Endodermal cell (in vitro differentiated cells): ENCODE measurements around the gene DGKQ. TPM values are rescaled to one million over a fixed set of nuclear protein-coding genes. Genes with fewer than 3 reads are reported as not detected.

ENCODE experiments used
- DNase-seq: peaks from one replicate; pipeline ENCODE4 v3.0.0-alpha.2; 2017
- H3K27ac ChIP-seq: 2 replicates; pipeline ENCODE4 v1.5.1; 2013; ENCODE audit warnings: mild to moderate bottlenecking, low read depth, low read length, moderate library complexity
- H3K27me3 ChIP-seq: 2 replicates; pipeline ENCODE4 v1.6.1; 2013; ENCODE audit warnings: mild to moderate bottlenecking, low read length, moderate library complexity; ENCODE audit not compliant: insufficient read depth, control insufficient read depth, poor library complexity, severe bottlenecking
- H3K36me3 ChIP-seq: 2 replicates; pipeline ENCODE4 v1.7.0; 2013; ENCODE audit warnings: mild to moderate bottlenecking, low read length, moderate library complexity; ENCODE audit not compliant: control insufficient read depth, insufficient read depth
- H3K4me1 ChIP-seq: one replicate; pipeline ENCODE4 v1.7.0; 2013; ENCODE audit warnings: low read length; ENCODE audit not compliant: control insufficient read depth, insufficient read depth
- H3K4me3 ChIP-seq: 2 replicates; pipeline ENCODE4 v1.5.1; 2013; ENCODE audit warnings: mild to moderate bottlenecking, low read length, moderate library complexity
- H3K9ac ChIP-seq: 2 replicates; pipeline ENCODE4 v1.6.1; 2013; ENCODE audit warnings: mild to moderate bottlenecking, low read length, moderate library complexity; ENCODE audit not compliant: poor library complexity, severe bottlenecking; ENCODE audit errors: extremely low read depth
- H3K9me3 ChIP-seq: 2 replicates; pipeline ENCODE4 v1.6.1; 2013; ENCODE audit warnings: mild to moderate bottlenecking, low read length, moderate library complexity; ENCODE audit not compliant: control insufficient read depth
- H3K27ac Mint-ChIP-seq: 2 replicates; pipeline ENCODE4 v1.8.0; 2020; ENCODE audit warnings: mixed read lengths
- H3K27me3 Mint-ChIP-seq: 2 replicates; pipeline ENCODE4 v1.8.0; 2021; ENCODE audit warnings: mild to moderate bottlenecking, mixed read lengths; ENCODE audit not compliant: insufficient read depth
- H3K36me3 Mint-ChIP-seq: 2 replicates; pipeline ENCODE4 v1.8.0; 2020; ENCODE audit warnings: low read depth, mixed read lengths
- H3K4me1 Mint-ChIP-seq: 2 replicates; pipeline ENCODE4 v1.8.0; 2020; ENCODE audit warnings: mixed read lengths
- H3K4me3 Mint-ChIP-seq: 2 replicates; pipeline ENCODE4 v1.8.0; 2020; ENCODE audit warnings: mild to moderate bottlenecking, moderate library complexity, mixed read lengths
- H3K9me3 Mint-ChIP-seq: 2 replicates; pipeline ENCODE4 v1.8.0; 2020; ENCODE audit warnings: mild to moderate bottlenecking, mixed read lengths
- CTCF ChIP-seq: fragments of 200-600 bp; sonication (generic); conservative IDR thresholded peaks from 2 replicates; pipeline ENCODE4 v1.5.0; 2021; ENCODE audit warnings: antibody characterized with exemption, mild to moderate bottlenecking
- WGBS, 2 experiments: methylation state at CpG; one replicate each; pipeline versions ENCODE4 v1.1.5 to v1.1.7; 2013; ENCODE audit warnings: missing lambda C conversion rate in 2 of 2, mixed read lengths in 1 of 2; ENCODE audit not compliant: insufficient coverage in 1 of 2, insufficient read length in 1 of 2; 5-methylcytosine and 5-hydroxymethylcytosine counted together
- total RNA-seq, 2 donors: library from RNA; stranded (reverse); fragmentation: NEBNext Ultra II Directional in 1 of 2; extraction: Animal tissue kit (Norgen Biotek cat#: 25700) in 1 of 2; gene quantifications; 2 replicates in 1 of 2; 3 replicates in 1 of 2; pipeline ENCODE4 v1.2.1, GENCODE V29; 2021

The DGKQ gene
- total RNA-seq, 2 donors from 2014 or later, result 26.3 to 31.1 TPM

- Histone ChIP-seq H3K27me3 (no peaks in the 10 kb centered on the region), H3K4me1 (no peaks in the 10 kb centered on the region), H3K36me3 (no peaks in the 10 kb centered on the region), H3K4me3 (no peak overlapping the region), H3K27ac (no peak overlapping the region), H3K9ac (no peak overlapping the region), H3K9me3 (no peaks in the 10 kb centered on the region)
- no peak for TF ChIP-seq CTCF
- Mint-ChIP-seq H3K4me3 (no peak overlapping the region), H3K27ac (no peak overlapping the region), H3K9me3 (no peaks in the 10 kb centered on the region), H3K36me3 (peaks cover 15% of the 10 kb centered on the region), H3K4me1 (no peaks in the 10 kb centered on the region), H3K27me3 (no peaks in the 10 kb centered on the region)
- DNase-seq, result peak; percentile 36
- 90 to 92% methylated on average over 19 to 52 of the region's 52 CpGs for WGBS, 2 experiments
These were observed 11.8 kb downstream of the DGKQ start for GRCh38 chr4:961351-962230.

- no peaks in the 10 kb centered on the region for H3K36me3 ChIP-seq
- no peak overlapping the region for H3K4me3 Mint-ChIP-seq
- no peaks in the 10 kb centered on the region for H3K9me3 Mint-ChIP-seq
- no peak overlapping the region for H3K27ac Mint-ChIP-seq
- no peak for TF ChIP-seq CTCF
- peaks cover 15% of the 10 kb centered on the region for H3K36me3 Mint-ChIP-seq
- 95 to 100% methylated on average over 12 to 35 of the region's 35 CpGs for WGBS, 2 experiments
- H3K9me3 ChIP-seq, result no peaks in the 10 kb centered on the region
- no peak for DNase-seq
- no peak overlapping the region for H3K4me3 ChIP-seq
- H3K27me3 ChIP-seq, result no peaks in the 10 kb centered on the region
- H3K27me3 Mint-ChIP-seq, result no peaks in the 10 kb centered on the region
- H3K4me1 Mint-ChIP-seq, result no peaks in the 10 kb centered on the region
- no peaks in the 10 kb centered on the region for H3K4me1 ChIP-seq
- no peak overlapping the region for H3K27ac ChIP-seq
- H3K9ac ChIP-seq, result no peak overlapping the region
These were observed 12.6 kb downstream of the DGKQ start for GRCh38 chr4:960636-961350.

- Histone ChIP-seq H3K27me3 (no peaks in the 10 kb centered on the region), H3K9ac (no peak overlapping the region), H3K36me3 (no peaks in the 10 kb centered on the region), H3K9me3 (no peaks in the 10 kb centered on the region), H3K27ac (no peak overlapping the region), H3K4me3 (no peak overlapping the region), H3K4me1 (no peaks in the 10 kb centered on the region)
- WGBS, 2 experiments, result 86 to 87% methylated on average over 14 to 16 of the region's 16 CpGs
- TF ChIP-seq CTCF, result no peak
- H3K9me3 Mint-ChIP-seq, result no peaks in the 10 kb centered on the region
- DNase-seq, result no peak
- H3K4me3 Mint-ChIP-seq, result no peak overlapping the region
- peaks cover 15% of the 10 kb centered on the region for H3K36me3 Mint-ChIP-seq
- H3K27ac Mint-ChIP-seq, result no peak overlapping the region
- H3K27me3 Mint-ChIP-seq, result no peaks in the 10 kb centered on the region
- H3K4me1 Mint-ChIP-seq, result no peaks in the 10 kb centered on the region
These were observed 13.2 kb downstream of the DGKQ start for GRCh38 chr4:960140-960635.
